Measurements from ENCODE around the gene NEU3. TPM values are rescaled to one million over a fixed set of nuclear protein-coding genes. Genes with fewer than 3 reads are reported as not detected.

NEU3 gene
- total RNA-seq, 3 donors from 2014 or later: 6.0 to 8.5 (median 6.7) TPM

DNA sequence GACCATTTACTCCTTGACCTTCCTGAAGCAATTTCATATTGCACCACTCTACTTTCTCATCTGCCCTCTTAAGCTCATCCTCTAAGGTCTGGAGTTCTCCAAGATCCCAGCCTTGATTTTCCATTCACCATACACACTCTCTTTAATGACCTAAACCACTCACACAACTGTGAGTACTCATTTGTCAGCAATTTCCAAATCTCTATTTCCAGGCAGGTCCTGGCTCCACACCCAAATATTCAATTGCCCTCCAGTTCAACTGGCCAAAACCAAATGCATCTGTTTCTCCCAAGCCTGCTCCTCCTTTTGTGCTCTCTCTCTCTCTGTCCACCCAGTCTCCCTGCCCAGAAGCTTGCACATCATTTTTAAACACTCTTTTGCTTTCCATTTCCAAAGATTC, 39.6 kb downstream of the NEU3 start:
- no peak for TF ChIP-seq CTCF (IDR thresholded peaks at IDR 0.05)
- intact Hi-C loops (cut with DNase I, micrococcal nuclease): no loop called here
- Histone ChIP-seq H3K4me1 (ENCODE audit: low read depth) (no peaks in the 10 kb centered on the region), H3K36me3 (ENCODE audit: low read depth) (no peaks in the 10 kb centered on the region), H3K4me3 (no peak overlapping the region), H3K9me3 (no peaks in the 10 kb centered on the region)
- DNase-seq (no peak), ATAC-seq (no peak)

DNA sequence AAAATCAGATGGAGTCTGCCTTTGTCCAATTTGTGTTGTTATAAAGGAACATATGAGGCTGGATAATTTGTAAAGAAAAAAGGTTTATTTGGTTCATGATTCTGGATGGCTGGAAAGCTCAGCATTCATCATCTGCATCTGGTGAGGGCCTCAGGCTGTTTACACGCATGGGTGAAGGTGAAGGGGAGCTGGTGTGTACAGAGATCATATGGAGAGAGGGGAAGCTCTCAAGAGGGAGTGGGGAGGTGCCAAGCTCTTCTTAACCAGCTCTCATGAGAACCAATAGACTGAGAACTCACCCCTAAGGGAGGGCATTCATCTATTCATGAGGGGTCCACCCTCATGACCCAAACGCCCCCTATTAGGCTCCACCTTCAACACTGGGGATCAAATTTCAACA, 40.0 kb downstream of the NEU3 start:
- intact Hi-C loops (cut with DNase I, micrococcal nuclease): no loop called here
- TF ChIP-seq CTCF (IDR thresholded peaks at IDR 0.05): no peak
- Histone ChIP-seq H3K4me1 (ENCODE audit: low read depth) (no peaks in the 10 kb centered on the region), H3K4me3 (no peak overlapping the region), H3K9me3 (no peaks in the 10 kb centered on the region), H3K36me3 (ENCODE audit: low read depth) (no peaks in the 10 kb centered on the region)
- ATAC-seq: no peak
- DNase-seq: no peak

DNA sequence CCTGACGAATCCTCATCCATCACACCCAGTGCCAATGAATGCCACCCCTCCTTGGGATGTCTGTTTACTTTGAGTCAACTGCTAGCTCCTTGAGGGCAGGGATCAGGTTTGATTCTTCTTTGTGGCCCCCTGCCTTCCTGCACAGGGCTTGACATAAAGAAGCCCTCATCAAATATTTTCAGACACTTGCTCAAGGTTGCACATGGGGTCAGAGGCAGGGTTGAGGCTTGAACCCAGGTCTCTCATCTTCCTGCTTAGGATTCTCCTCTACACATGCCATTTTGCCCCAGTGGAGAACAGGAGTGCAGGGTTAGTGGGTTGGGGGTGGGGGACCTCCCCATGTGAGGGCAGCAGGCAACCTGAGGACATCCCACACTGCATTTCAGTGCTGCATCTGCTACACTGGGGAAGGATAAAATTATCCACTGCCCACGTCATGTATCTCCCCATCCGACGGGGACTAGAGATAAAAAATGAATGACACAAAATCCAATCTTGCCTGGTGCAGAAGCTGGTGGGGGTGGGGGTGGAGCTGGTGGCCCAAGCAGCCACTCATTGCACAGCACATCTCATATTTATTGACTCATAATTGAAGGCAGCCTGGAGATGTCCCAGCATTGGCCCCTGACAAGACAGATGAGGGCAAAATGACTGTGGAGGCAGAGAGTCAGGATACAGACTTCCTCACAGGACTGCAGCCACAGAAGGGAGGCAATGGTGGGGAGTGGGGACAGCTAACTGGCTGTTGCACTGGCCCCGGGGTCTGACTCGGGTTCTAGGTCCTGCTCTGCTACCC, 41.3 kb downstream of the NEU3 start:
- no peaks in the 10 kb centered on the region for H3K9me3 ChIP-seq
- no peak overlapping the region for H3K4me3 ChIP-seq
- H3K36me3 ChIP-seq (ENCODE audit: low read depth): no peaks in the 10 kb centered on the region
- ATAC-seq (no peak), DNase-seq (no peak)
- intact Hi-C loops (cut with DNase I, micrococcal nuclease): loop anchor here (5.0 kb wide), 1 partner anchor 103 kb away; no protein-coding TSS in a partner anchor
- no peaks in the 10 kb centered on the region for H3K4me1 ChIP-seq (ENCODE audit: low read depth)
- no peak for TF ChIP-seq CTCF (IDR thresholded peaks at IDR 0.05)

GRCh38 chr11:75031224-75031753, 42.6 kb downstream of the NEU3 start:
- DNase-seq (peak in 1 of 3 donors; percentile 14), ATAC-seq (peak; percentile 43)
- intact Hi-C loops (cut with DNase I, micrococcal nuclease): loop anchor here (5.0 kb wide), 1 partner anchor 104 kb away; no protein-coding TSS in a partner anchor
- H3K4me1 ChIP-seq (ENCODE audit: low read depth): no peaks in the 10 kb centered on the region
- H3K9me3 ChIP-seq: no peaks in the 10 kb centered on the region
- no peak for TF ChIP-seq CTCF (IDR thresholded peaks at IDR 0.05)
- no peaks in the 10 kb centered on the region for H3K36me3 ChIP-seq (ENCODE audit: low read depth)
- H3K4me3 ChIP-seq: no peak overlapping the region

DNA sequence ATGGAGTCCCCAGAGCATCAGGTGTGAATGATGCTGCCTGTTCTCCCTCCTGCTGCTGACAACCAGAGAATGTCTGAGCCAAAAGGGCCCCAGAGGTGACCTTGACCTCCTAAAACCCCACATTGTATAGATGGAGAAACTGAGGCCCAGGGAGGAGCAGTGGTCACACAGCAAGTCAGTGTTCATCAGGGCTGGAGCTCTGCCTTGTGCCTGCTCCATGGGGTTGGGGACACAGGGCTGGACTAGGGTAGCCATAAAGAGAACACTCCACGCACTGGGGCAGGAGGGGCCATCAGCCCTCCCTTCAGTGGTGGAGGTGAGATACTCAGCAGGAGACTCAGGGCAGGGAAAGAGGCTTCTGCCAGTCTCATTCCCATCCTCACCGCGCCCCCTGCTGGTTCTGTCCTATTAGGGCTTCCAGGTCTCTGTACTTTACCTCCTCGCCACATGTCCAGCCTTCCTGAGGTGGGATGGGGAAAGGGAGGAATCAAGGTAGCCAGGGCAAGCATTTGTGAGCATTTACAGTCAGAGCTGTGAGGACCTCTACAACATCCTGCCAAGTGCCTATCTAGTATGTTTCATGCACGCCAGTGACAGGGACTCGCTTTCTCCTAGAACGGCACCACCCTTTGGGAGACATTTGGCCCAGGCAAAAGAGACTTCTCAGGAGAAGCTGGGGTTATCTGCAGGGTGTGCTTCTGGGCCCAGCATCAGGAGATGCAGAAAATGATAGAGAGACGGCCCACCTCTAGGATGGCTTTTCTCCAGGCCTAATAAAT, 43.2 kb downstream of the NEU3 start:
- DNase-seq: peak; percentile 63 to 88 (median 84)
- intact Hi-C loops (cut with DNase I, micrococcal nuclease): loop anchor here (5.0 kb wide), 1 partner anchor 105 kb away; no protein-coding TSS in a partner anchor
- peak; percentile 65 for TF ChIP-seq CTCF (IDR thresholded peaks at IDR 0.05)
- peak; percentile 84 for ATAC-seq
- Histone ChIP-seq H3K36me3 (ENCODE audit: low read depth) (no peaks in the 10 kb centered on the region), H3K9me3 (no peaks in the 10 kb centered on the region), H3K4me1 (ENCODE audit: low read depth) (no peaks in the 10 kb centered on the region), H3K4me3 (no peak overlapping the region)

All from mucosa of descending colon (tissue), 3 donors.